GM12801 (cell line): ENCODE results near the gene KRT17.

Experiments used
- TF ChIP-seq, protein P1 (sequence below): IDR thresholded peaks from one replicate; pipeline ENCODE4 v1.5.1; 2011; ENCODE audit warnings: control low read depth; ENCODE audit not compliant: insufficient read length; ENCODE audit errors: extremely low read depth

KRT17 gene

DNA sequence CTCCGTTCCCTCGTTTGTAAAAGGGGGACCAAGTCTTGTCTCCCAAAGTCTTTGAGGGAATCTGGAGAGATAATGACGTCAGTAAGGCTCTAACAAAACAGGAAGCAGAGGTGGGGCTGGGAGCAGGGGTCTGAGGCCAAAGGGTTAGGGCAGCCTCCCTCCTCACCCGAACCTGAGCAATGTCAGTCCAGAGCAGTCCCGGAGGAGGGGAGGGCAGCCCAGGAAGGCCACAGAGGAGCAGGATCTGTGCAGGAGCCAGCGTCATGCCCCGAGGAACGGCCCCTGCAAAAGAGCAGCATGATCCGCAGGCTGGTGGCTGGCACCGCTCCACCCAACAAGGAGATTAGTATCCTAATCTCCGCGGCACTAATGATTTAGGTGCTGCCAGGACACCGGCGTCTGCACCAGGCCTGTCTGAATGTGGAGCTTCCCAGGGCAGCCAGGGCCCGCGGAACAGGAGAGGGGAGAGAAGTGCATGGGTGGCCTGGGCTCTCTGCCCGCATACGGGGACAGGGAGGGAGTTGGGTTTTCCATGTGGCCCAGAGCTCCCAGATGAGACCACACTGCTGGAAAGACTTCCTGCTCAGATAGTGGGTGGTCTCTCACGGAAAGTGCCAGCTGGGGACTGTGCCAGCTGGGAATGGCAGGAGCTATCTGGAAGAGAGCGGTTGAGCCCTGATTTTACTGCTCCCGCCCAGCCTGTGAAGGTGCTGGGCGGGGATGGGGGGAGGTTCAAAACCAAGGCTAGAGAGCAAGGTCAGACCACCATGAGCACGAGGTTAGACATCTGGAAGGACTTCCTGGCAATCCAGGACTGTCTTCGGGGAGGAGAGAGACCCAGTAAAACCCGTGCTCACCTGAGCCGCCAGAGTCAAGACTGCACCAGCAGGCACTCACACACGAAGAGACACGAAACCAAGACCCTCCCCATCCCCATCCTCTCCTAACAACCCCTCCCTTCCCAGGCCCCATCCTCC, 11.0 kb upstream of the KRT17 start:
- TF ChIP-seq, protein P1, sequence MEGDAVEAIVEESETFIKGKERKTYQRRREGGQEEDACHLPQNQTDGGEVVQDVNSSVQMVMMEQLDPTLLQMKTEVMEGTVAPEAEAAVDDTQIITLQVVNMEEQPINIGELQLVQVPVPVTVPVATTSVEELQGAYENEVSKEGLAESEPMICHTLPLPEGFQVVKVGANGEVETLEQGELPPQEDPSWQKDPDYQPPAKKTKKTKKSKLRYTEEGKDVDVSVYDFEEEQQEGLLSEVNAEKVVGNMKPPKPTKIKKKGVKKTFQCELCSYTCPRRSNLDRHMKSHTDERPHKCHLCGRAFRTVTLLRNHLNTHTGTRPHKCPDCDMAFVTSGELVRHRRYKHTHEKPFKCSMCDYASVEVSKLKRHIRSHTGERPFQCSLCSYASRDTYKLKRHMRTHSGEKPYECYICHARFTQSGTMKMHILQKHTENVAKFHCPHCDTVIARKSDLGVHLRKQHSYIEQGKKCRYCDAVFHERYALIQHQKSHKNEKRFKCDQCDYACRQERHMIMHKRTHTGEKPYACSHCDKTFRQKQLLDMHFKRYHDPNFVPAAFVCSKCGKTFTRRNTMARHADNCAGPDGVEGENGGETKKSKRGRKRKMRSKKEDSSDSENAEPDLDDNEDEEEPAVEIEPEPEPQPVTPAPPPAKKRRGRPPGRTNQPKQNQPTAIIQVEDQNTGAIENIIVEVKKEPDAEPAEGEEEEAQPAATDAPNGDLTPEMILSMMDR, result no peak

DNA sequence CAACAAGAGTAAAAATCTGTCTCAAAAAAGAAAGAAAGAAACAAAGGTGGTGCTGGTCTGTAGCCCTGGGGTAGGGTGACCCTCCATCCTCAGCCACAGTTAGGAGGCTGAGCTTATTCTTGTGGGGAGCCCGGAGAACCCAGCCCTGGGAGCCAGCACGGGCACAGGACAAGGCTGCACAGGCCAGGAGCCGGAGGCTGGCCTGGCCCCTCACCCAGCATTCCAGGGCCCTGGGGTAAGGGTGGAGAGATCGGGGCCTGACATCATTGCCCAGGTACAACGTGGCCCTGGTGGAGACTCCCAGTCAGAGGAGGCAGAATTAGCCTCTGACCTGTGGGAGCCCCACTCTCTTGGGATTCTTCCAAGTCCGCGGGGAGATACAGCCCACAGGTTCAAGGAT, 10.3 kb upstream of the KRT17 start:
- TF ChIP-seq, protein P1, result no peak

DNA sequence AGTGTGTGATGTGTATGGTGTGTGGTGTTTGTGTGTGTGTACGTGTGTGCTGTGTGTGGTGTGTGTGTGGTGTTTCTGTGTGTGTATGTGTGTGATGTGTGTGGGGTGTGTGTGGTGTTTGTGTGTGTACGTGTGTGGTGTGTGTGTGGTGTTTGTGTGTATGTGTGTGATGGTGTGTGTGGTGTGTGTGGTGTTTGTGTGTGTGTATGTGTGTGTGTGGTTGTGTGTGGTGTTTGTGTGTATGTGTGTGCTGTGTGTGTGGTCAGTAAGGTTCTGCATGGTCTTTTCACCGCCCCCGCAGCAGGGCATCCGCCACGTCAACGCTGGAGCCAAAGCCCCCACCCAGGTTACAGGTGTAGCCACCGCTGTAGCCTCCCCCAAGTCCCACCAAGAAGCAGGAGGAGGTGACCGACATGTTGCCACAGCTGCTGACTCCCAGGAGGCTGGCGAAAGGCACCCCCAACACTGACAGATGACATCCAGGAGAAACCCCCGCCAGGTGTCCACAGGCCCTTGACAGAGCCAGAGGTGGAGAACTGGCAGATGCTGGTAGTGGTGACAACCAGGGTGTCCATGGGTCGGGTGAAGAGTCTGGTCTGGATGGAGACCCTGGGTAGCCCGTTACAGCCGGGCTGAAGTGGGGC, 9.3 kb upstream of the KRT17 start:
- TF ChIP-seq, protein P1, result no peak

DNA sequence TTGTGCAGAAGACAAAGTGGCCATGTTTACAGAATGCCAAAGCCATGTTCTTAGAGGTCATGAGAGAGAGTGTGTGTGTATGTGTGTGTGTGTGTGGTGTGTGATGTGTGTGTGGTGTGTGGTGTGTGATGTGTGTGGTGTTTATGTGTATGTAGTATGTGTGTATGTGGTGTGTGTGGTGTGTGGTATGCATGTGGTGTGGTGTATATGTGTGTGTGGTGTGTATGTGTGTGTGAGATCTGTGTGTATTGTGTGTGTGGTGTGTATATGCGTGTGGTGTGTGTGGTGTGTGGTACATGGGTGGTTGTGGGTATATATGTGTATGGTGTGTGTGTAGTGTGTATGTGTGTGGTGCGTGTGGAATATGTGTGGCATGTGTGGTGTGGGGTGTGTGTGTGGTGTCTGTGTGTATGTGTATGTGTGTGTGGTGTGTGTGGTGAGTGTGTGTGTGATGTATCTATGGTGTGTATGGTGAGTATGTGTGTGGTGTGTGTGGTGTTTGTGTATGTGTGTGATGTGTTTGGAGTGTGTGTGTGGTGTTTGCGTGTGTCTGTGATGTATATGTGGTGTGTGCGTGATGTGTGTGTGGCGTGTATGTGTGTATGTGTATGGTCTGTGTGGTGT, 8.2 kb upstream of the KRT17 start:
- TF ChIP-seq, protein P1, result no peak

DNA sequence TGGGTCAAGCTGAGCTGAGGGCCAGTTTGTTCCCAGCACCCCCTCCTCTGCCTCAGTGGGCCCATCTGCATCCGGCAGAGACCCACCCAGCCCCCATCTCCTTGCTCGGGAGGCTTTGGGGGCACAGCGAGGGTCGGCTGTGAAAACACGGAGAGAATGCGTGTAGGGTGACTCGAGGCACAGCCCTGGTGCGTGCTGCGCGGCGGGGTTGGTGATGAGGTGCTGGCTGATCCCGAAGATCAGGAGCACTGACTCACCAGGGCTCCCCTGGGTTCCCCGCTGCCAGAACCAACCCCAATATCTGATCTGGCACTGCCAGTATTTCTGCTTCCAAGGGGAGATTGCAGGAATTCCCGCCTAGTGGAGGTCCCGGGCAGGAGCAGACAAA, 7.5 kb upstream of the KRT17 start:
- TF ChIP-seq, protein P1, result no peak

DNA sequence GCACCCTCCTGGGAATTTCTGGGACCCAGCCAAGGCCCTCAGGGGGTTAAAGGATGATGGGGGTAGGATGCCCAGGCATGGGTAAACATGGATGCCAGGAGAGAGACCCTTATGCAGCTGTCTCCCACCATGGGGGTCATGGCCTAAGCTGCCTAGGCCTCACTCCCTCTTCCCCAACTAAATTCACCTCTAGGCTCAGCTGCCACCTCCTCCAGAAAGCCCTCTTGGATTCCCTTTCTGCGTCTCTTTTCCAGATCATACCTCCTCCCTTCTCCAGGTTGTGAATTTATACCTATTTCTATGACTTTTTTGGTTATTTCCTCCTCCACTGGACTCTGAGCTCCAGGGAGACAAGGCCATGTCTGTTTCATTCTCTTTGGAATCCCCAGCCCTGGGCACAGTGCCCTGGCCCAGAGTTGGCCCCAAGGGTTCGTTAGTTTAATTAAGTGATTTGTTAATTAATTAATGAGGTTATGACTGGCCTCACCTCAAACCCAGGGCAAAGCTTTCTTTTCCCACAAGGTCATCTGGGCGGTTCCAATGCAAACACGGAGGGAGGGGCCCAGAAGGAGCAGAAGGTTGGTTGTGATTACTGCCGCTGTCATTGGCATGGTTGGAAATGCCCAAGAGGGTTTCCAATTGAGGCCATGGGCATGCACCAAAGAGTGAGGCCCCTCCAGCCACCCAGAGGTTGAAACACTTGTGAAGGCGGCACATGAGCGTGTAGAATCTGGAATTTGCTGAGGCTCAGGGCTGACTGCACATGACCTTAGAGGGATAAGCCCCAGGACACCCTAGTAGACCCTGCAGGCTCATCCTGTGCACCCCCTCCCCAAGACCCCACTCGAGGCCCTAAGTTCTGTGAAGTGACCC, 6.9 kb upstream of the KRT17 start:
- TF ChIP-seq, protein P1, result no peak
